GM19372 (cell line): ENCODE measurements around the gene CCDC33.

Experiments
- ATAC-seq: cut with Tn5 transposase; IDR thresholded peaks from one replicate; pipeline ENCODE4 v1.9.1; 2021; ENCODE audit warnings: mild to moderate bottlenecking, low read depth, moderate library complexity; ENCODE audit not compliant: unreplicated experiment

CCDC33 gene

DNA sequence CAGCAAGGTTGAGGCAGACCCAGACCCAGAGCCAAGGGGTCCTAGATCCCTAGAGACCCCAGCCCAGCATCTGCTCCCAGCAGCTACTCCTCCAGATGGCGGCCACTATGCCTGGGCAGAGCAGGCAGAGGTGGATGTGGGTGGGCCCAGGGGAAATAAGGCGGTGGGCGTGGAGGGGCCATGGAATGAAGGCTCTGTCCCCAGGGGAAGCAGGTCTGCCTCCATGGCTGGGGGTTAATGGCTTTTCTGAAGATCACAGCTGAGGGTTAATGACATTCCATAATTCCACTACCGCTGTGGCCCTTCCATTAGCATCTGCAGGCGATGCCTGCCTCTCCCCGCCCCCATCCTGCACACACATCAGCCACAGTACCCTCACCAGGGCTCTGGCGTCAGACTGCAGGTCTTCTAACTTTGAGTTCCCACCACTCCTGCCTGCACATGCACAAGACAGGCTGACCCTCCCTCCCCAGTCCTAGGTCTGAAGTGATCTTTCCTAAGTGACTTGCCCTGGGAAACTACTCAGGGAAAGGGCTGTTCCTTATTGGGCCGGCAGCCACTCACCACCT, 41.2 kb downstream of the CCDC33 start:
- ATAC-seq, result no peak

DNA sequence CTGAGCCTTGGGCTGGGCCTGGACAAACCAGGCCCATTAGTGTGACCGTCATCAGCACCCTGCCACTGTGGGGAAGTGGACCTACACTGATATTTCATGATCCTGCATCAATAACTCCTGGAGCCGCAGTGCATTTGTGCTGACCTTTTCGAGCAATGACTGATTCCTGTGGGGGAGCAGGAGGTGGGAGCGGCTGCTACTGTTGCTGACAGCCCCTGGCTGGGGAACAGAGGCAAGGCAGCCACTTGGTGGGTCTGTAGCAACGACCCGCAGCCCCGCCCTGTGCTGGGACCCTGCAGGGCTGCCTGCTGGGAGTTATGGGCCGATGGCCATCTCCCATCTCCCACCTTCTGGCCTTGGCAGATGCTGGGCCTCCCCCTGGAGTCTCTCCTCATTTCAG, 42.1 kb downstream of the CCDC33 start:
- no peak for ATAC-seq

DNA sequence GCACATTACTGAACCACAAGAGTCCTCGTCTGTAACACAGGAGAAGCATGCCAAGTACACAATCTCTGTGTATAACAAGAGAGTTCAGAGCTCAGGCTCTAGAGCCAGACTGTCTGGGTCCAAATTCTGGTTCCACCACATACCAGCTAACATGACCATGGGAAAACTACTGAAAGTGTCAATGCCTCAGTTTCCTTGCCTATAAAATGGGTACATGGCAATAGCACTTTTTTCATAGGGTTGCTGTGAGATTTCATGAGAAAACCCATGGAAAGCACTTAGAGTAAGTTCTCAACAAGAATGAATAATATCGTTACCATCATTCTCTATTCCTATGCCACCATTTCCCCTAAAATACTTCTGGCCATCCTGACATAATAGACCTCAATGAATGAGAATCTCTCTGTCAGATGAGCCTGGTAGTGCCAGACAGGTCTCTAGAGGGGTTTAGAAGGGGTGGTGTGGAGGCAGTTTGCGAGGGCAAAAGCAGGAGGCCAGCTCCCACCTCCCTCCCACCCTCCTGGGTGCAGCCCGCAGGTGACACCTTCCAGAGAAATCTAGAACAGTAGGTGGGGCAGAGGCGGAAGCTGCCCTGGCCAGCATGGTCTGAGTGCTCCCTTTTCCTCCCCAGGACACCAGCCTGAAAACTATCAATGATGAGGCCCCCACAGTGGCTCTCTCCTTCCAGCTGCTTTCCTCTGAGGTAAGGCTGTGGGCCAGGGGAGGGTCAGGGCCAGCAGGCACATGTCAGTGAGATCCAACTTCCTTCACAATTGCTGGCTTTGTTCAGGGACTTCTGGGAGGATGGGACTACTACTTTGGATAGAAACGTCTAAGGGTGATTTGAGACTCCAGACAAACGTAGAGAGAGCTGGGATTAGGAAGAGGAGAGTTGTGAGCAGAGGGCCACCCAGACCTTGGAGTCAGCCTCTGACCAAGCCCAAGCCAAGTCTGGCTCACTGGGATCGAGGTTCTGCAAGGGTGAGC, 45.3 kb downstream of the CCDC33 start:
- ATAC-seq, result no peak

DNA sequence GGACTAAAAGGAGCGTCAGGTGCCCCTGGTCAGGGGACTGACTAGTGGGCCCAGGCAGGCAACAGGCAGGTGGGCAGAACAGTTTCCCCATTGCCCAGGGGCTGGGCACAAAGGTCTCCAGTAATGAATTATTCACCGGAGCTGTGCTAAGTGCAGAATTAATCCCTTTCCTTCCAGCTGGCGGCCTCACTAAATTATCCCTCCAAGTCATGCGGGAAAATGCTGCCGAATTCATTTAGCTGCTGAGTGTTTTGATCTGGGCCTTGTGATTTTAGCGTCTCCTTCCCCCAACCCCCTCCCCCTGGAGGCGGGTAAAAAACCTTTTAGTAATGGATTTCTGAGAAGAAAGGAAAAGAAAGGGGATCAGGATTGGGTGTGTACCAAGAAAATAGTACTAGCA, 47.2 kb downstream of the CCDC33 start:
- no peak for ATAC-seq

DNA sequence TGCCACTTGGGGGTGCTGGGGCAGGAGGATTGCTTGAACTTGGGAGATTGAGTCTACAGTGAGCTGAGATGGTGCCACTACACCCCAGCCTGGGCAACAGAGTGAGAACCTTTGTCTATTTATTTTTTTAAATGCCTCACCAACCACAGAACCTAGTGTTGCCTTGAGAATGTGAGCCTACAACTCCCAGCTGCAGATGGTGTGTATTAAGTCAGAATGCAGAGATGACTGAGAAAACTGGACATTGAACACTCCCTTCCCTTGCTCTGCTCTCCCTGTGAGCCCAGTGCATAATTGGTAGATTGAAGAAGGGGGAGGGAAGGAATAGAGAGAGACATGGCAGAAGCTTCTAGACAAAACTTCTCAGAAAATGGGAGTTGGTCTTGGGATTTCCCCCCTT, 53.5 kb downstream of the CCDC33 start:
- ATAC-seq, result no peak

DNA sequence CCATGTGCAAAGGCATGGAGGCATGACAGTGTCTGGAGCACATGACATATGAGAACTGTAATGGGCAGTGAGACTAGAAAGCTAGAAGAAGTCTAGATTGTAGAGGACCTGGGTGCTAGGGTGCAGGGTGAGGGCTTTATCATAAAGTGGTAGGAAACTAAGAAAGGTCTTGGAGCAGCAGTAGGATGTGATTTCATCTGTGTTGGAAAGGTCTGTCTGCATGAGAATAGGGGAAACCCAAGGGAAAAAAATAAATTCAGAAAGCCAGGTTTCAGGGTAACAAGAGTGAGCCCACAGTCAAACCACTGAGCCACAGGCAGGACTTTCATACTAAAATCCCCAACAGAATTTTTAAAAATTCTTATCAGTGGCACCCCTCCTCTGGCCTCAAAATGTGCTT, 54.5 kb downstream of the CCDC33 start:
- no peak for ATAC-seq

DNA sequence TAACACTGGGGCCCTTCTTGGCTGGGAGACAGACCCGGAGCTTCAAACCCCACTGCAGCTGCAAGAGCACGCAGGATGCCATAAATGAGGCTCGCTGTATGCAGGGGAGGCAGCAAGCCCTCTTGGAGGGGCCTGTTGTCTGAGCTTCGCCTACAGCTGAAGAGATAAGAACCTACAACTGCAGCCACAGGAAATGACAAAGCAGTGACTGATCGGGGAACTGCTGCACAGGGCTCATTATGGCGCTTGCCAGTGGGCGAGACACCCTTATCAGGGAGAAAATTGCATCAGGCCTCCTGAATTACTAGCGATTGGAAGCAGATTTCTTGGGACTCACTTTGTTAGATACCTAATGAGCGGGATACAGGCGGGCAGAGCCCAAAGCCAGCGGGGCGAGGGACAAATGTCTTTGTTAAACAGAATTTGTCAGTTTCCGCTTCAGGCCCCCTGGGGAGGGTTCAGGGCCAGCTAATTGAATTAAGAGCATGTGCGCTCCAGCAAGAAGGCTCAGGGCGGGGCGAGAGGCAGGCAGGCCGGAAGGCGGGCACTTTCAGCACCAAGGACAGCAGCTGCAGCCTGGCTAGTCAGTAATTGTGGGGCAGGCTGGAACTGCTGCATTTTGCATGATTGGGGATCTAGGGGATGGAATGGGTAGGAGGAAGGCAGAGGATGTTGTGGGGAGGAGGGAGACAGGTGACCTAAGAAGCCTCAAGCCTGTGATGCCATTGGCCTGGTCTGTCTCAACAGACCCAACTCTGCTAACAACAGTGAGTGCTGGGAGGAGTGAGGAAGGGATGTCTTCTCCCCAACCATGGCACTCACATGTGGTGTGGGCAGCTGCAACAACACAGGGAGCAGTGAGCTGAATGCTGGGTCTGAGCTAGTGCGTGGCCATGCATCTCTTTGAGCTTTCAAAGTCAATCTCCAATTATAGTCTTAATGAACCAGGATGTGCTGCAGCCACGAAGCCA, 55.3 kb downstream of the CCDC33 start:
- peak; percentile 56 for ATAC-seq

DNA sequence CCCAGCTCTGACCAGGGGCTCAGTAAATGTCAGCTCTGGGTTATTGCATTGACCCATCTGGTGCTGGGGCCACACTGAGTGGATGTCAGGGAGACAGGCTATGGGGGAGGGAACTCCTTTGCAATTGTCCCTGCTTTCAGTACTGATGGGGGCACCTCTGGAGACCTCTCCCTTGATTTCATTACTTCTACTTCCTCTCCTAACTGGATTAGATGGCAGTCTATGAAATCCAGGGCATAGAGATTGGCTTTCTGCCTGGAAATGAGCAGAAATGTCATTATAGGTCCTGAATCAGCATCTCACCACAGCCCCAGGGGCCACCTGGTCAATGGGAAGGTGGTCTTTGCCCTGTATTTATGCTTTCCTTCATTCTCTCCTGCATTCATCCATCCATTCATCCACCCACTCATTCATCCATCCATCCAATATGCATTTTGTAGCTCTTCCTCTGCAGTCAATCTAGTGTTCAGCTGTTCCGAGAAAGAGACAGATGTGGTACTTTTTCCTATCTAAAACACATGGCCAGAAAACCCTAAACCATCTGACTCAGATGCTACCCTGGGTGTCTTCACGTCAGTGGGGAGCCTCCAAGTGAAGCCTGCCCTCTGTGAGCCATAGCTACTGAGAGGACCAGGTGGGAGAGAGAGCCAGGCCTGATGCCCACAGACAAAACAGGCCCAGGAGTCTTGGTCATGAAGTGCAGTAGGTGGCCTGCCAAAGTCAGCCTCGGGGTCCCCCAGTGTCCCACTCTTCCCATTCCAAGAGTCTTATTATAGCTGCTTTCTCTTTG, 57.1 kb downstream of the CCDC33 start:
- no peak for ATAC-seq

DNA sequence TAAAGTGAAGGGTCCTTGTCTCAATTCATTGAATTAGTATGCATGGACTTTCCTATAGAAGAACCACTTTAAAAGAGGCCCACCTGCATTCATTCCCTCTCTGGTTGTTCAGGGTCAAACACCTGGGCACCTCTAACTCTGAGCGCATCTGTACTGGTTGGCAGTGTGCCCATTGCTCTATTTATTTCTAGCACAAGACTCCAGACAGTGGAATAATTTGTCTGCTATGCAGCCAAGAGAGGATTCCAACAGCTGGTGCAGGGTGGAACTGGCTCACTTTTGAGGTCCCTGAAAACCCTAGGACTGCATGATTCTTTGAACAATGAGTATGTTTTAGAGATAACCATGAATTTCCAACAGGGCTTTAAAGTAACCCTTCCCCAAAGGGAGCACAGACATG, 57.9 kb downstream of the CCDC33 start:
- no peak for ATAC-seq

DNA sequence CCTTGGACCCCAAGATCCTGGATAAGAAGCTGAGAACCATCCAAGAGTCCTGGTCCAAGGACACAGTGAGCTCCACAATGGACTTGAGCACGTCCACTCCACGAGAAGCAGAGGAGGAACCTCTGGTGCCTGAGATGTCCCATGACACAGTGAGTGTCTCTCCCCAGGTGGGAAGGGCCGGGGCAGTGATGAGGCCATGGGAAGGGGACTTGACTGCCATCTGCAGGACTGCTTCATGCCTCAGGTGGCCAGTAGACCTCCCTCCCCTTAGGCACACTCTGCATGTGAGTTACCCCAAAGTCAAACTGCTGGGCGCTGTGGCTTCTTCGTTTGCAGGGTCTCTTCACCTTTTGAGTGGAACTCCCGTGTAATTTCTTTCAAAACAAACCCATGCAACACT, 59.7 kb downstream of the CCDC33 start:
- no peak for ATAC-seq

DNA sequence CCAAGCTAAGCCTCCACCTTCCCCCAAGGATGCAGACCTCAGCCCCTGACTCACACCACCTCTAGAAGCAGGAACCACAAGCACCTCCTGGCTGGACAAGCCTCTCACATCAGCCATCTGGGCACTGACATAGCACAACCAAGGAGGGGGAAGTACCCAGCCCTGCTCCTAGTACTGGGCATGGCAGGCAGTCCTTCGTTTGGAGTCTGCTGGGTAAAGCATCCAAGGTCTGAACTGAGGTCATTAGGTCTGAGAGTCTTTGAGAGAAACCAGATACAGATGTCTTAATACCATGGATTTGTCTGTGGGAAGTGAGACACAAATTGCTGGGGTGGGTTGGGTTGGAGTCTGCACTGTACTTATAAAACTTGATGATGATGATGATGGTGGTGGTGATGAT, 61.8 kb downstream of the CCDC33 start:
- no peak for ATAC-seq

DNA sequence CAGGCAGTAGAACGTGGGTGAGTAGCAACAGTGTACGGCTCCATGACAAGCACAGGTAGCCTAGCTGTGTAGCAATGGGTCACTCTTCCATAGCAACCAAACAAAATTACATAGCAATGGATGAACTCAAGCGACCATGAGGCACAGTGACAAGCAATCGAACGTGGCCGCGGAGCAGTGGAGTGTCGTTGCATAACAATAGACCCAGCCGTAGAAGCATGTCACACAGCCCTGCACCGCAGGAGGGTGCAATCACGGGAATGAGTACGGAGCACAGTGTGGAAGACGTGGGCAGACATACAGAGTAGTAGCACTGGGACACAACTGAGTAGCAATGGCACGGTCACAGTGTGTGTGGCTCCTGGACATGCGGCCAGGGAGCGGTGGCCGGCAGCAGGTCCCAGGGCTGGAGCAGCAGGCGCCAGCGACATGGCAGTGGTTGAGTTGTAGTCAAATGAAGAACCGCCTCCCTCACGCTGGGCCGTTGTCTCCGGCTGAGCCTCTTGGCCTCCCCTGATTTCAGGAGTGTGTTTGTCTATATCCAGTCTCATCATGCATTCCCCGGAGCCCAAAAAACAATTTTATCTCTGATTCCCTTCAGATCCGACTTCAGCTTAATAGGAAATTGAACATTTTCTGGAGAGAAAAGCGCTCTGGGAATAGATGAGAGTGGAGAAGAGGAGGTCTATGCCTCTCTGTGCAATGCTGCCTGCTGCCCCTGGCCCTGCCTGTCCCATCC, 64.1 kb downstream of the CCDC33 start:
- no peak for ATAC-seq

DNA sequence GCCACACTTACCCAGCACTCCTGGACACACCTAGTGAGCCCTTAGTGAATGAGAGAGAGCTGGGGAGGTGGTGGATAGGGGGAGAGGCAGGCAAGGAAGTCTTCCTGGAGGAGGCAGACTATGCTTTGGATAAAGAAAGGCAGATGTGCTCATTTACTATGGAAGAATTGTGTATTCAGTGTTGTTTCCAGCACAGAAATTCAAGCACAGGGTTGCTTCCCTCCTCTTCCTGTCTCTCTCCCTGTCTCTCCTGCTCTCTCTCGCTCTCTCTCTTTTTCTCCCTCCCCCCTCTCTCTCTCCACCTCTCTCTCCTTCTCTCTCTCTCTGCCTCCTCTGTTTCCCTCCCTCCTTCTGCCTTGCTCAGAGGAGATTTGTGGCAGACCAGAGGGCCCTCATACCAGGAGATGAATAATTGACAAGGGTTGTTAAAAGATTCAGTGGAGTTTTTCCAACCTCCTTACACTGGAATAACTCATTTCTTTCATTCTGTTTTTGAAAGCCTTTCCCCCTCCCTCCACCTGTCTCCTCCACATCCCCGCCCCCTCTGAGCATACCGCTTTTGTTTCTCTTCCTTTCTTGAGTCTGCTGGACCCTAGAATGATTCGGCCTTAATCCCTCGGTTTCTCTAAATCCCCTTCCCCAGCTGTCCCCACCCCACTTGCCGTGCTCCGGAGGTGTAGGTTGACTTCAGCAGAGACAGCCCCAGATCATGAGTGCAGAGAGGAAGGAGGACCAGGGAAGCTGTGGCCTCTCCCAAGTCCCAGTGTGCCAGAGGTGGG, 65.6 kb downstream of the CCDC33 start:
- ATAC-seq, result no peak

DNA sequence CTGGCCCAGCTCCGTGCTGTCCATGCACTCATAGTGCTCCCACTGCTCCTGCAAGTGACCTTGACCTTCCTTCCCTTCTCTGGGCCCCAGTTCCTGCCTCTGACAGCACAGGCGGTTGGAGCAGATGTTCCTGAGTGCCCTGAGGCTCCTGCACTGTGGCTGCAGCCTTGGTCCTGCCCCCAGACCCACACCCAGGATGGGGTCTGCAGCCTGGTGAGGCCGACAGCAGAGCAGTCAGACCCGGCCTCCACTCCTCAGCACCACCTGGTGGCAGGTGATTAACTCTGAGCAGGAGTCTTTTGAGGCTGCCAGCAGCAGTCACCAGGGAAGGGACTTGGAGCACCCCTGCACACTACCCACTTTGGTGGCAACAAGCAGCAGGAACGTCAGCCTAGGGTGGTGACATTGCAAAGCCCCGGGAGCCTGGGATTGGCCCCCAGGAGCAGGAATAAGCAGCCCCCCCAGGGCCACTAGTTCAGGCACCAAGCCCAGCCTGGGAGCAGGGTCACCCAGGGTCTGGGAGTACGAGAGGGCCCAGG, 66.8 kb downstream of the CCDC33 start:
- ATAC-seq, result no peak

DNA sequence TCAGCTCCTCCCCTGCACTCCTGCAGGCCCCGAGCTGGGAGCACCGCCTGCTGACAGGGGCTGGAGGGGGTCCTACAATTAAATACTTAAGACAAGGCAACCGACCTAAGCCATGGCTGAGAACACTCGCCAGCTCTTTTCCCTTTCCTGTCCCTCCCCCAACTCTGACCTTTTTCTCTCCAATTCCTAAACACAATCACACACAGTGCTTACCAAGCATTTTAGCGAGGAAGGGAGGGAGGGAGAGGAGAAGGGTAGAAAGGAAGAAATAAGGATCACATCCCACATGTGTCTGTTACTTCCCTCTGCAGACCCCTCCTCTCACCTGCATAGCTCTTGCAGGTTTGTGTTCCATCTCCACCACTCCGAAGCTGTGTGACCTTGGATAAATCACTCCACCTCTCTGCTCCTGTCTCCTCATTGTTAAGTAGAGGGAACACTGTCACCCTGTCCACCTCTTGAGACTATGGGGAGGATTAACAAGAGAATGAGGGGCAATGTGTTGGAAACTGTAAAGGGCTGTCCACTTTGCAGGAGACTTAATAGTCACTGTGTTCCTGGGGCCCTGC, 67.7 kb downstream of the CCDC33 start:
- ATAC-seq, result no peak

DNA sequence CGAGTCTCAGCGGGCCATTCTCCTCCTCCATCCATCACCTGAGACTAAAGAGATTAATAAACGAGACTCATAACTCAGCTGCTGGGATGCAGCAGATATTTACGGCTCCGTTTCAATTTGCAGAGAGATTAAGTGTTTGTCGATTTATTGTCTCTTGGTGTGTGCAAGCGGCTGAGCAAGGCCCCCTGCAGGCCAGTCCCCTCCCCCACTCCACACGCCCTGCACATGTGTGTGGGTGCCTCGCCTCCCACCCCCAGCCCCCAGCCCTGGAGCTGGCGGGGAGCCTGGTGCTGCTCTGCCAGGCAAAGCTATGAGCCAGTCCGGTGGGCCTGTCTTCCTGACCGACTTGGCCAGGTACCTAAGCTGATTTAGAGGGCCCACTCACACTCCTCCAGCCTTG, 68.3 kb downstream of the CCDC33 start:
- no peak for ATAC-seq

DNA sequence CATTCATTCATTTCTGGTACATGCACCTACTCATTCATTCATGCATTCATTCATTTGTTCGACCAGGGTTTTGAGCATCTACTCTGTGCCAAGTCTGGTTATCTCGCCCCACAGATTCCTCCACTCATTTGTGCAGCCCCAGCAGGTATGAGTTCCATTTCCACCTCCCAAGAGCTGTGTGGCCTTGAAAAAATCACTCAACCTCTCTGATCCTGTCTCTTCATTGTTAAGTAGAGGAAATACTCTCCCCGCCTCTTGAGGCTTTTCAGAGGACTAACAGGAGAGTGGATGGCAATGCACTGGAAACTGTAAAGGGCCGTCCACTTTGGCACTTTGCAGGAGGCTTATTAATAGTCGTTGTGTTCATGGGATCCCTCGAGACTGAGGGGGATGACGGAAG, 69.6 kb downstream of the CCDC33 start:
- ATAC-seq, result no peak

DNA sequence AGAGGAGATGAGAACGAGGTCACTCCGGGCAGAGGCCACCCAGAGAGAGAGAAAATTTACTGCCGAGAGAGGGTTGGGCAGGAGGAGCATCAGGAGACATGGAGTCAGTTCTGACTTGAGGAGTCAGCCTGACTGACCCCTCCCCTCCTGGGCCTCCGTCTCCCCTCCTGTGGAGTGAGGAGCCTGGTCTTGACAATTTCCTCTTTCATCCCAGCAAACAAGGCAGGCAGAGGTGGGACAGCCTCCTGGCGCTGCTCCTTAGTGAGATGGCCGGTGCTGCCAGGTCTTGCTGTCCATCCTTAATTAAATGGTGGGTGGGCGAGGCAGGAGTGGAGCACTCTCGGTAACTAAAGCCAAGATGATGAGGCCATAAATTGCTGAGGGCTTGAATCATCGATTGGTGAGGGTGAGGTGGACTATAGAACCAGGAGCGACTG, 70.7 kb downstream of the CCDC33 start:
- no peak for ATAC-seq
